Vagina (tissue), 2 donors: ENCODE data around the gene KLHL25.

Experiments
- POLR2A ChIP-seq, 2 donors: fragments of 450-650 bp; IDR thresholded peaks; one replicate each; pipeline ENCODE4 v1.6.1; 2017; ENCODE audit warnings: antibody characterized with exemption in 2 of 2, mild to moderate bottlenecking in 2 of 2, moderate library complexity in 2 of 2
- POLR2AphosphoS5 ChIP-seq, 2 donors: sonication (generic); formaldehyde crosslinking; IDR thresholded peaks; one replicate each; pipeline ENCODE4 v1.9.0; 2017; ENCODE audit warnings: antibody characterized with exemption in 2 of 2, mild to moderate bottlenecking in 2 of 2, low read depth in 1 of 2; ENCODE audit not compliant: insufficient read depth in 1 of 2
- TF ChIP-seq, protein P1 (sequence below), 3 experiments: fragments of 450-650 bp in 2 of 3; fragments of 200-600 bp in 1 of 3; sonication (generic) in 1 of 3; IDR thresholded peaks; one replicate each; pipeline ENCODE4 v1.5.1; 2017 to 2019; ENCODE audit warnings: antibody characterized with exemption in 3 of 3, mild to moderate bottlenecking in 2 of 3, moderate library complexity in 2 of 3

- TF ChIP-seq, protein P1, sequence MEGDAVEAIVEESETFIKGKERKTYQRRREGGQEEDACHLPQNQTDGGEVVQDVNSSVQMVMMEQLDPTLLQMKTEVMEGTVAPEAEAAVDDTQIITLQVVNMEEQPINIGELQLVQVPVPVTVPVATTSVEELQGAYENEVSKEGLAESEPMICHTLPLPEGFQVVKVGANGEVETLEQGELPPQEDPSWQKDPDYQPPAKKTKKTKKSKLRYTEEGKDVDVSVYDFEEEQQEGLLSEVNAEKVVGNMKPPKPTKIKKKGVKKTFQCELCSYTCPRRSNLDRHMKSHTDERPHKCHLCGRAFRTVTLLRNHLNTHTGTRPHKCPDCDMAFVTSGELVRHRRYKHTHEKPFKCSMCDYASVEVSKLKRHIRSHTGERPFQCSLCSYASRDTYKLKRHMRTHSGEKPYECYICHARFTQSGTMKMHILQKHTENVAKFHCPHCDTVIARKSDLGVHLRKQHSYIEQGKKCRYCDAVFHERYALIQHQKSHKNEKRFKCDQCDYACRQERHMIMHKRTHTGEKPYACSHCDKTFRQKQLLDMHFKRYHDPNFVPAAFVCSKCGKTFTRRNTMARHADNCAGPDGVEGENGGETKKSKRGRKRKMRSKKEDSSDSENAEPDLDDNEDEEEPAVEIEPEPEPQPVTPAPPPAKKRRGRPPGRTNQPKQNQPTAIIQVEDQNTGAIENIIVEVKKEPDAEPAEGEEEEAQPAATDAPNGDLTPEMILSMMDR (IDR thresholded peaks at IDR 0.05), result no peak
- TF ChIP-seq POLR2A (IDR thresholded peaks at IDR 0.05) (no peak), POLR2AphosphoS5 (IDR thresholded peaks at IDR 0.05; ENCODE audit: insufficient read depth in 1 of 2, low read depth in 1 of 2) (no peak)
Observed at GRCh38 chr15:85745023-85745422, 49.7 kb downstream of the KLHL25 start.
